Jurkat, Clone E6-1 (cell line): Measurements from ENCODE around the gene WHRN.

ENCODE experiments used
- DNase-seq: peaks from one replicate; pipeline ENCODE4 v3.0.0-alpha.2; 2011; ENCODE audit warnings: low read depth, low spot score
- H3K4me3 ChIP-seq: 2 replicates; pipeline ENCODE4 v1.5.1; 2011; ENCODE audit warnings: mild to moderate bottlenecking, low read length, control low read depth, moderate library complexity

The WHRN gene

GRCh38 chr9:114364134-114365041 lies 140.9 kb downstream of the WHRN start:
- no peak overlapping the region for H3K4me3 ChIP-seq
- DNase-seq: no peak

GRCh38 chr9:114363424-114363823 lies 141.8 kb downstream of the WHRN start:
- DNase-seq: no peak
- H3K4me3 ChIP-seq: no peak overlapping the region

- no peak overlapping the region for H3K4me3 ChIP-seq
- DNase-seq: no peak
Observed at GRCh38 chr9:114362394-114362793, 142.9 kb downstream of the WHRN start.

- no peak overlapping the region for H3K4me3 ChIP-seq
- no peak for DNase-seq
Observed at GRCh38 chr9:114361542-114361941, 143.7 kb downstream of the WHRN start.

- DNase-seq: no peak
- H3K4me3 ChIP-seq: no peak overlapping the region
Observed at GRCh38 chr9:114359801-114360200, 145.5 kb downstream of the WHRN start.

- DNase-seq: no peak
- no peak overlapping the region for H3K4me3 ChIP-seq
Observed at GRCh38 chr9:114357911-114358328, 147.4 kb downstream of the WHRN start.

GRCh38 chr9:114357360-114357759 lies 147.9 kb downstream of the WHRN start:
- no peak for DNase-seq
- no peak overlapping the region for H3K4me3 ChIP-seq

- H3K4me3 ChIP-seq: no peak overlapping the region
Observed at GRCh38 chr9:114356792-114357191, 148.5 kb downstream of the WHRN start.

GRCh38 chr9:114355821-114356220 lies 149.5 kb downstream of the WHRN start:
- no peak overlapping the region for H3K4me3 ChIP-seq
- no peak for DNase-seq

More at GRCh38 chr9:114356792-114357191, 148.5 kb downstream of the WHRN start:
- DNase-seq: no peak
